ENCODE results near the gene ZNF800.

- no peak for TF ChIP-seq CTCF (IDR thresholded peaks at IDR 0.05)
- TF ChIP-seq POLR2A (IDR thresholded peaks at IDR 0.05) = no peak
Measured at GRCh38 chr7:127387974-127388373, 4.5 kb downstream of the ZNF800 start.
